GM19324 (cell line): Measurements from ENCODE around the gene NDUFAF5.
A peak's percentile ranks its signal among the peaks of the same experiment; 100 is the strongest.

Source experiments
- ATAC-seq: cut with Tn5 transposase; IDR thresholded peaks from one replicate; pipeline ENCODE4 v1.9.1; 2021; ENCODE audit warnings: mild to moderate bottlenecking, moderate library complexity; ENCODE audit not compliant: unreplicated experiment, low FRiP score

Gene NDUFAF5

GRCh38 chr20:13775867-13776266, 9.0 kb upstream of the NDUFAF5 start:
- no peak for ATAC-seq

GRCh38 chr20:13777171-13777601, 7.6 kb upstream of the NDUFAF5 start:
- no peak for ATAC-seq

GRCh38 chr20:13778827-13779226, 6.0 kb upstream of the NDUFAF5 start:
- no peak for ATAC-seq

- ATAC-seq, result no peak
Observed at GRCh38 chr20:13783528-13783927, 1.3 kb upstream of the NDUFAF5 start.

- peak; percentile 16 for ATAC-seq
Observed at GRCh38 chr20:13784271-13784892, 446 bp upstream of the NDUFAF5 start.

- ATAC-seq, result no peak
Observed at GRCh38 chr20:13786143-13786828, 1.5 kb downstream of the NDUFAF5 start.

GRCh38 chr20:13788167-13788834, 3.5 kb downstream of the NDUFAF5 start:
- no peak for ATAC-seq

- ATAC-seq, result no peak
Observed at GRCh38 chr20:13790708-13791107, 5.9 kb downstream of the NDUFAF5 start.

GRCh38 chr20:13791540-13792459, 7.0 kb downstream of the NDUFAF5 start:
- ATAC-seq, result no peak

- no peak for ATAC-seq
Observed at GRCh38 chr20:13793001-13793400, 8.2 kb downstream of the NDUFAF5 start.

GRCh38 chr20:13794667-13795066, 9.8 kb downstream of the NDUFAF5 start:
- no peak for ATAC-seq

GRCh38 chr20:13799040-13799439, 14.2 kb downstream of the NDUFAF5 start:
- ATAC-seq, result no peak

- ATAC-seq, result no peak
Observed at GRCh38 chr20:13799974-13800373, 15.1 kb downstream of the NDUFAF5 start.

GRCh38 chr20:13800728-13801134, 15.9 kb downstream of the NDUFAF5 start:
- ATAC-seq, result no peak

GRCh38 chr20:13809373-13809772, 24.5 kb downstream of the NDUFAF5 start:
- ATAC-seq, result no peak

GRCh38 chr20:13809855-13810254, 25.0 kb downstream of the NDUFAF5 start:
- ATAC-seq, result no peak

- ATAC-seq, result no peak
Observed at GRCh38 chr20:13810446-13810845, 25.6 kb downstream of the NDUFAF5 start.

GRCh38 chr20:13813910-13814309, 29.1 kb downstream of the NDUFAF5 start:
- no peak for ATAC-seq

GRCh38 chr20:13814672-13815071, 29.8 kb downstream of the NDUFAF5 start:
- ATAC-seq, result no peak

- no peak for ATAC-seq
Observed at GRCh38 chr20:13816757-13817156, 31.9 kb downstream of the NDUFAF5 start.

GRCh38 chr20:13817342-13817741, 32.5 kb downstream of the NDUFAF5 start:
- no peak for ATAC-seq
